GM18873 (cell line): Measurements from ENCODE around the gene OR8D2.

Source experiments
- ATAC-seq: cut with Tn5 transposase; IDR thresholded peaks from one replicate; pipeline ENCODE4 v1.9.1; 2021; ENCODE audit warnings: mild to moderate bottlenecking, moderate library complexity, moderate number of reproducible peaks; ENCODE audit not compliant: unreplicated experiment, low FRiP score

Gene OR8D2, protein sequence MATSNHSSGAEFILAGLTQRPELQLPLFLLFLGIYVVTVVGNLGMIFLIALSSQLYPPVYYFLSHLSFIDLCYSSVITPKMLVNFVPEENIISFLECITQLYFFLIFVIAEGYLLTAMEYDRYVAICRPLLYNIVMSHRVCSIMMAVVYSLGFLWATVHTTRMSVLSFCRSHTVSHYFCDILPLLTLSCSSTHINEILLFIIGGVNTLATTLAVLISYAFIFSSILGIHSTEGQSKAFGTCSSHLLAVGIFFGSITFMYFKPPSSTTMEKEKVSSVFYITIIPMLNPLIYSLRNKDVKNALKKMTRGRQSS

DNA sequence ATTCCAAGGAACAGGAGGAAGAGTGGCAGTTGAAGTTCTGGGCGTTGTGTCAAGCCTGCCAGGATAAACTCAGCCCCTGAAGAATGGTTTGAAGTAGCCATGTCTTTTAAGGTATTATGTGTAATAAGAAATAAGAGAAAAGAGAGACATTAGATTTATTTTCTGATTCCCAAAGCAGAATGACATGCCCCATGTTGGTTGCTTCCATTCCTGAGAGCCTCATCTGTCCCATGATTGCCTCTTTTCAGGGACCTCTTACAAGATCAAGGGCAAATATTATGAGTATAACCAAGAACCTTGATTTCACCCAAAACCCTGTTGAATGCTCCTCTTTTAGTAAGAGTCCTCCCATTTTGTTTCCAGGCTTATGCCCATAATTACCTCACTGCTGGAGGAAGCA is at the start of gene OR8D2:
TSS of gene OR8D2 (minus strand) at position 101 of the 400 bp plus-strand sequence. CDS start at position 101, 0 bp downstream.
- no peak for ATAC-seq

DNA sequence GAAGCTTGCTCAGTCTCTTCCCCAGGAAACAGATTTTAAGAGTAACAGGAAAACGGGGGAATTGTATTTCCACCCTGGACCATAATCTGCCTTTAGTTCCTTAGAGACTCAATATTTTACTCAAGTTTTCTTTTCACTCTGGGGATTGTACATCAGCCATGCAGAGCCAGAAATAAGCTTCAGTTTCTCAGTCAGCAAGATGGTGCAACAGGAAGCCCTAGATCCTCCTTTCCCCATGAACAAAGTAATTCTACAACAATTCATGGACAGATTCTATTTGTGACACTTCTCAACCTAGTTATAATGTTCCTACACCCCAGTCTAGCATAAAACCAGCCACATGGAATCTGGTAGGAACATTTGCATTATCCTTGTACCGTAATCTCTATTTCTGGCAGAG is 39.6 kb upstream of the OR8D2 start:
- ATAC-seq = no peak

DNA sequence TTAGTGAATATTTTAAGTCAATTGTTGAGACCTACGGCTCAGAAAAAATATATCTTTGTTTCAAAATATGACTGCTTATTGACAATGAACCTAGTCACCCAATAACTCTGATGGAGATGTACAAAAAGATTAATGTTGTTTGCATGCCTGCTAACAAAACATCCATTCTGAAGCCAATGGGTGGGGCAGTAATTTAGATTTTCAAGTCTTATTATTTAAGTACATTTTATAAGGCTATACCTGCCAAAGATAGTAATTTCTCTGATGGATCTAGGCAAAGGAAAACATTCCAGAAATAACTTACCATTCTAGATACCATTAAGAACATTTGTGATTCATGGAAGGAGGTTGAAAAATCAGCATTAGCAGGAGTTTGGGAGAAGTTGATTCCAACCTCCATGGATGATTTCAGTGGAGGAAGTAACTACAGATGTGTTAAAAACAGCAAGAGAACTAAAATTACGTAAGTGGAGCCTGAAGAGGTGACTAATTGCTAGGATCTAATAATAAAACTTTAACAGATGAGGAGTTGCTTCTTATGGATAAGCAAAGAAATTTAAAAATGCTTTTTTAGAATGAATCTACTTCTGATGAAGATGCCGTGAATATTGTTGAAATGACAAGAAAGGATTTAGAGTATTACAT is 26.4 kb upstream of the OR8D2 start:
- no peak for ATAC-seq

DNA sequence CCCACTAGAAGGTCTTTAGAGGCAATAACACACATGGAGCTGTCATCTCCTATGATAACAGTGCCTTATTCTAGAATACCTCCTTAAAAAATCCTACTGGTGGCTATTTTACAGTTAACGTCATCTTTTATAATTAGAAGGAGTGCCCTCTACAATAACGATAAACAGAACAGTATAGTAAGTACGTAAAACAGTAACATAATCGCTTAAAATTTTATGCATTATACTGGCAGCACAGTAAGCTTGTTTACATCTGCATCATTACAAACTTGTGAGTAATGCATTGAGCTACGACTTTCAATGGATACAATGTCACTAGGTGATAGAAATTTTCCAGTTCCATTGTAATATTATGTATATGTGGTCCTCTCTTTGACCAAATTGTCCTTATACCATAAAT is 24.3 kb upstream of the OR8D2 start:
- ATAC-seq = no peak

DNA sequence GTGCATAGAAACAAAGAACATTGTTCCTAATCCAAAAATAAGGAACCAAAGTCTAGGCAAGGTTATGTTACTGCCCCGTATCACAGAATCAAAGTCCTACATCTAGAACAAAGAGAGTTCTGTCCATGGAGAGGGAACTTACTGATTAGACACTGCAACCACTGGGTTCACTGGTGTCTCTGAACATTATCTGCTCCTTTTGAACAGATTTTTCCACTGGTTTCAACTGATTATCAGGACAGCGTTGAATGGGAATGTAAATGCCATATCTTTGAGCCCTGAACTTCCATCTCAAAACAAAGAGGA is 20.1 kb upstream of the OR8D2 start:
- ATAC-seq = no peak

DNA sequence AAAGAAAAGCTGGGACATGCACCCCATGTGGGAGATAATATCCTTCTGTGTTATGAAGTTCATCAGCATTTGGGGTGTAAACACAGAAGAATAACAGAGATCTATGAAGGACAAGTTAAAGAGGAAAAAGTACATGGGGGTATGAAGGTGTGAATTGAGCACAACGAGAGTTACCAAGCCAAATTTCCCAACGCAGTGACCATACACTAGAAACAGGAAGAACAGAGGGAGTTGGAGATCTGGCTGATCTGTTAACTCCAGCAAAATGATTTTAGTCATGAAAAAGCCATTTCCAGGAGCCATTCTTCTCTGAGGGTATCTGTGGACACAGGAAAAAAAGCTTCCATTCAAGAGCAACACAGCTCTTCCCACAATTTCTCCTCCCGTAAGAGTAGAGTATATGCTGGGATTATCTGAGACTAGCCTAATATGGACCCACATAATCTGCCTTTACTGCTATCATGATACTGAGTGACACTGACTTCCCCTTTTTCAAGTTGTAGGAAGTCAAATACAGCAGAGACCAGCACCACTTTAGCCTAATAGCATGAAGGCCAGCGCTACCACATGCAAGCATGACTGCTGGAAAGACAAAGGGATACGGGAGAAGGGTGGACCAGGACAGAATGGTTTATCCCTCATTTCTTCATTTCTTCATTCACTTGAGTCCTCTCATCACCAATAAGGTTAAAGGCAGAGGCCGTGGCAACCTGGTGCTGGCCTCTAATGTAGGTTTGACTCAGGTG is 19.6 kb upstream of the OR8D2 start:
- no peak for ATAC-seq

DNA sequence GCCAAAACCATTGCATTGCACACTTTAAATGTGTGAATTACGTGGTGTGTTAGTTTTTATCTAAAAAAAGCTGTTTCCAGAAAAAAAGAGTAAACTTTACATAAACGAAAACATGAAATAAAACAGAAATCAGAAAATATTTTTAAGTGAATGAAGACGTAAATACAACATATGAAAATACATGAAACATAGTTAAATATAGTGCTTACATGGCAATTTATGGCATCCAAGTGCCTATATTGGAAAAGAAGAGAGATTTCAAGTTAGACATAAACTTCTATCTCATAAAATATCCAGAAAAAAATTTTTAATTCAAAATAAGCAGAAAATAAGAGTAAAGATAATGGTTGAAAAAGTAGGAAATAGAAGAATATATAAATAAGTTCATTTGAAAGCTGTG is 11.9 kb upstream of the OR8D2 start:
- ATAC-seq = no peak

DNA sequence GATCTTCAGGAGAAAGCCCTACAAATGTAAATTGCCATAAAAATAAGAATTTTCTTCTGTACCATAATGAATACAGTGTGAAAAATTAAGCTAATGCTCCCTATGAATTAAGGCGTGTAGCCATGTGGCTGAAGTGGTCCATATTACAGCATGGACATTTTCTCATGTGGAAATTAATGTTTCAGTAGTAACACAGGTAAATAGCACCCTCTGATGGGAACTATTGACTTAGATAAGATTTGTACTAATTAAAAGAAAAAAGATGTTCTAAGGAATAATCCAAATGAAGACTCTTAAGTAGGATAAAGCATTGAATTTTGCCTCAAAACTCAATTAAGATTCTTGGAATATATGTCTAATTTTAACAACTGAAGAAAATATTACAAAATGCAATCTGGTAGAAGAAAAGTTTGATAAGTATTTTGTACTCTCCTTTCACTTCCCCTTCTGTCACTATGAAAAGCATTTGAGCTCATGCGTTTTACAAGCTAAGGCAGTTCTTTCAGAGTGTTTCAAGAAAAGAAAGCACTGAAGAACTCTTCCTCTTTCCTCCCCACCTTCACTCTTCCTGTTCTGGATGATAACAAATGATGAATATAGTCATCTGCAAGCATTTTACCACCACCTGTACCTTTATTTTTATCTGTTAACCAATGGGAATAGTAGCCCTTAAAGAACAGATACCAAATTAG is 9.9 kb upstream of the OR8D2 start:
- ATAC-seq = peak; percentile 92

DNA sequence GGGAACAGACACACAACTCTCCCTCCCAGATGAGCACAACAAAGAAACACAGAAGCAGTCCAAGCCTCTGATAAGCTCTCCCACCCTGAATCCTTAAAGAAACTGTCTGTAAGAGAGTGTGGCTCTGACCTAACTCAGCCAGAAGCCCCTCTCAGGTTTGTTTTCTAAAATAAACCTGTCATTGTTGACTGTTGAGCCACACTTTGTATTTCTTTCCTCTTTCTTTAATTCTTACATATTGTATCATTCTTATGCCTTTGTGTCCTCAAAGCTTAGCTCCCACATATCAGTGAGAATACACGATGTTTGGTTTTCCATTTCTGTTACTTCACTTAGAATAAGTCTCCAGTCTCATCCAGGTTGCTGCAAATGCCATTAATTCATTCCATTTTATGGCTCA is 7.8 kb upstream of the OR8D2 start:
- no peak for ATAC-seq

DNA sequence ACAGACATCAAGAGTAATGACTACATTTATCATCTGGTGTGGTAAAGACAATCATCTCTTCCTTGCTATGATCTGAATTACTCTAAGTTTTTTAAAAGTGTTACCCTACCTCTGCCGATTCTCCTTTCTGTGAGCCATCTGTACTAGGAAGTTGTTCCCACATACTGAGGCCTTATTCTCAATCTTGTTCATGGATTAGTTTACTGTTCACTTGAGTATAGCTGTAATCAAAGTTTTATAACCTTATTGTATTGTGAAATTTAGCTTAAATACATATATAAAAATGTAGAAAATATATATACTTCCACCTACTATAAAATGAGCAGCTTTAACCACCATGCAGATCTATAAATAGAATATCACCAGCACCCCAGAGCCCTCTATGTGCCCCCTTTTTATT is 2.4 kb upstream of the OR8D2 start:
- no peak for ATAC-seq

DNA sequence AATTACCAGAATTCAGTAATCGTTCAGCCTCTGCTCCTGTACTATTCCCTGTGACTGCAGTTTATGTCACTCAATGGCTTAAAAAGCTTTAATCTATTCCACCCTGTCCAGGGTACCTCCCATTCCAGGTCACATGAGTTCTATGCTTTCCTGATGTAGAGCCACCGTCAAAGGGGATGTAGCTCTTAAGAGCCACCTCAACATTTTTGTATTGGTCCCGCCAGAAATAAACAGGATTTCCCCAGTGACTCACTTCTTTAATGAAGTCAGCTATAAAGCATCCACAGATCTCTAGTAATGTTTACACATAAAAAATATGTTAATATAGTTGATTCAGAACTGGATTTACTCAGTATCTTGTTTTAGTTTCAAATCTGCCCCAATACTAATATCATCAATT is 4.9 kb downstream of the OR8D2 start:
- ATAC-seq = no peak

DNA sequence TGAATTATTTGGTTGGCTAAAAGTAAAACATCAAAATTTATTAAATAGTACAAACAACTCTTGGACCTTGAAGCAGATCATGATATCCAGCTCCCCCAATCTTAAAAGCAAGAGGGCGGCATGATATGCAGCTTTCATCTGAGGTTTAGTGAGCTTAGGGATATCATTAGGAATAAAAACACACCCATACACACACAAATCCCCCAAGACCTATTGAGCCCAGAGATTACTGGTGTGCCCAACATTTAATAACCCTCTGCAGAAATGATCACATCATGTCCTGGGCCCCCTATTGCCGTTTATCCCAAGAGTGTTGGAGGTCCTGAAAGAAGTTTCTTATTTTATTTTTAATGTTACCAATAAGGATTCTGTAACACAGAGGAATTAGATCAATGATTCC is 6.1 kb downstream of the OR8D2 start, which contains the start of gene OR8D1:
TSS of gene OR8D1 (minus strand) at position 101 of the 400 bp plus-strand sequence. CDS start 3,183 bp downstream, outside the sequence.
- ATAC-seq = no peak

DNA sequence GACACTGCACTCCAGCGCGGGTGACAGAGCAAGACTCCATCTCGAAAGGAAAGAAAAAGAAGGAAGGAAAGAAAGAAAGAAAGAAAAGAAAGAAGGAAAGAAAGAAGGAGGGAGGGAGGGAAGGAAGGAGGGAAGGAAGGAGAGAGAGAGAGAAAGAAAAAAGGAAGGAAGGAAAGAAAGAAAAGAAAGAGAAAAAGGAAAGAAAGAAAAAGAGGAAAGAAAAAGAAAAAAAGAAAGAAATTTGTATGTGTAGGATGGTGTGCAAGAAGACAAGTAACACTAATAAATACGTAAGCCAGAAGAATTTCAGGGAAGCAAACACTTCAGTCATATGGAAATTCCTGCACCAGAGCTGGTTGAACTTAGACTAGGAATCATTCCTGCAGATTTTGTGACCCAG is 6.9 kb downstream of the OR8D2 start:
- no peak for ATAC-seq

DNA sequence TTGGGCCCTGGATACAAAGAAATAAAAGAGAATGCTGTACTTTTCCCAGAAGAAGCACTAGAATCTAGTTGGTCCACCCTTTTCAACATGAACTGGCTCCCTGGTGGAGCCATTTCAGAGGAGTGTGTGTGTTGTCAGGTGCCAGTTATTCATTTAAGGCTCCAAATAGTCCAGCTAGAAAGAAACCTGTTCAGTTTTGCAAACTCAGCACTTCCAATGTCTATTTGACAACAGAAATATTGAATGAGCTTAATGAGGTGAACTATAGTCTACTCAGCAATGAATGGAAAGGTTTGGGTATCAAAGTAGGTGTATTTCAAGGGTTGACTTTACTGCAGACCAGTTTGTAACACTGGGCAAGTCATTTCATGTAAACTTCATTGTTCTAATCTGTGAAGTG is 8.3 kb downstream of the OR8D2 start:
- no peak for ATAC-seq

DNA sequence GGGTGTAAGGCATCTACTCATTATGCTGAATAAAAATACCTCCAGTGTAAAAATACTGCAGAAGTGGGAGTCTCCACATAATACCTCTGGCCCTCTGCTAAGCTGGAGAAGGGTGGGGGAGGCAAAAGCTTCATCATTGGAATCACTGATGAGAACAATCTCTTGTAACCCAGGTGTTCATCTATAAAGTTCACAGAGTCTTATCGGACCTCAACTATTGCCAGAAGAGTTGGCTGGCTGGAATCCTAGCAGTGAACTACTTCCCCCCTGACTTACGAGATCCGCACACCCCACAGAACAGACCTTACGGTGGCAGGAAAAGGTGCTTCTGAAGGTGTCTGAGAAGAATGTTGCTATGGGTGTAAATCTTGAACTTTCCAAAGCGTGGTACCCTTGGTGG is 8.7 kb downstream of the OR8D2 start:
- ATAC-seq = no peak

DNA sequence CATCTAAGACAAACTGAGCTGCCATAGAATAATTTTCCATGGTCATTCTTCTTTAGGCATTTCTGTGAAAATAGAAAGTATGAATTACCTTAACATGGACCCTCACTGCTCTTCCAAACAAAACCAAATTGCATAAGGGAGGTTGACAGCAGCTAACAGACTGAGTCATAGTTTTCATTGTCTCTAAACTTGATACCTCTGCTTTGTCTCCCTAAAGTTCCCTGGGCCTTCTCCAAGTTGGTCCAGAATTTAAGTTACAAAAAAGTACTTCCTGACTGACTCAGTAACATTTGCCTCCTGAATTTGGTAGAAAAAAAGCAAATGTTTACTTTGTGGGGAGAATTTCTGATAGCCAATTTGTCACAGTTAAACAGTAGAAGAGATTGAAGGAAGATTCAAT is 9.3 kb downstream of the OR8D2 start:
- no peak for ATAC-seq

DNA sequence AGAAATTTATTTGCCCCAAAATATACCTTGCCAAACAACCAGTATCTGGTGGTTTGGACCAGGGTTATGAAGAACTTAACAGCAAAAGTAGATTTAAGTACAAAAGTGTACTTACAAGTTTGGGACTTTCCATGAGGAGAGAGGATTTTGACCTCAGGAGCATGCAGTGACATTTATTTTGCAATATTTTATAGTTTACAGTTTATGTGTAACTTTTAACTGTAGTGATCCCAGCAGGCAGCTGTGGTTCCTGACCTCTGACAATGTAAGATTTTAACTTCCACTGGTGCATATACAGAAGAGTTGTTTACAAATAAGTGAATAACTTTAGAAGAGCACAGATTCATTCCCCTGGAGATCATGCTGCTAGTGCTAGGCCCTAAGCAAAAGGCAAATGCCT is 12.9 kb downstream of the OR8D2 start:
- no peak for ATAC-seq

DNA sequence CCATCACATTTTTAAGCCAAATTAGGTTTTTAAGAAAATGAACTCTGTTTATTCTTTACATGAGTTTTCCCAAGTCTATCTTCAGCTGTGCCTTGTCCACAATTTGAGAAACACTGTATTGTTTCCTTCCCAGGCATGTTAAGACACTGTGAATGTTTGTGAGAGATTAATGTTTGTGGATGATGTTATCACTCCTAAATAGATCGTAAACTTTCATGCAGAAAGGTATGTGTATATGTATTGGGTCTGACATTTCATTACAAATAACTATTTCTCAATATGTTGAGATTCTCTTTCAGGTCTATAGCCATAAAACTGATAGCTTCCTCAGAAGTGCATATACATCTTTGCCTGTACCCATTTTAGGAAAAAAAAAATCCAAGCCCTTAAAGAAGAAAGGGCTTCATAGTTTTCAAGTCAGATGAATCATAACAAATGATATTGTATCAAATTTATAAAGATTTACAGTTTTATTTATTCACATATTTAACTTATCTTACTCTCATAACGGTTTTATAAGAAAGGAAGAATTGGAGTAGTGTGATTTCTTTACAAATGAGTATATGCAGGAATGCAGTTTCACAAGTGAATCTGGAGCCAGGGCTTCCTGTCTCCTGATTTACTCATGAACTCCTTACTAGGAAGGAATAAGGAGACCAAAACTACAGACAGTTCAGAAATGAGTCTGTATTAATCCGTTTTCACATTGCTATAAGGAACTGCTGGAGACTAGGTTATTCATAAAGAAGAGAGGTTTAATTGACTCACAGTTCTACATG is 17.5 kb downstream of the OR8D2 start:
- ATAC-seq = no peak

DNA sequence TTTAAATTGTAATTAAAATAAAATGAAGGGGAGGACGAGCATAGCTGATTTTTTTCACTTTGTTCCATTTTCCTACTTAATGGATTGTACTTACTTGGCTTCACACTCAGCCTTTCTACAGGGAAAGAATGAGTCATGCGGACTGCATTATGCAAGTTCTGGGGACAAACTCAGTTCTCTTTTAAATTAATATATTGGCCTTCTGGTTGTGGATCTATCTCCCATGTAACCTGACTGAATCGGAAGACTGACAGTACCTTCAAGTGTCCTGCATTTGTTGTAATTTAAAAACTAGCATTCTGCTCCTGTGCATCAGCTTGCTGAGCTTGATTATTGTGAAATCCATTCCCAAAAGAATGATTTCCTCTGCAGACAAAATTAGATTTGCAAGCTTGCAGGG is 18.4 kb downstream of the OR8D2 start:
- ATAC-seq = no peak

DNA sequence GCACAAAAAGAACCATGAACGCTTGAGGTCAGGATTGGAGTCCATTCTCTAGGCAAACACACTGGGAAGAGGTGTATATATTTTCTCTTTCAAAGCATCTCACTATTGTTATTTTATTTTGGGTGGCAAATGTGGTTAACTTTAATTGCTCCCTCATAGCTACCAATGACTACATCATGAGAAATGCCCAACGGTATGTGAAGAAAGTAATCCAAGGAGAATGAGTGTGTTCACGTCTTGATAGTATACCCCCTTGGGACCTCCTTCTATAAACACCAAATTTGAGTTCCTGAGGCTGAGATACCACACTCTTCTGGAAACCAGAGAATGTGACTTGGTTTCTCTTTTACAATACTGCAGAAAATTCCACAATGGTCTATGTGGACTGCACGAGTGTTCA is 22.1 kb downstream of the OR8D2 start:
- no peak for ATAC-seq
